Upper lobe of left lung (tissue), 4 donors: ENCODE data around the gene SBF2.

ENCODE experiments used
- CTCF ChIP-seq, 6 experiments: fragments of 450-650 bp in 4 of 6; fragments of 200-600 bp in 2 of 6; sonication (generic) in 2 of 6; IDR thresholded peaks; one replicate each; pipeline ENCODE4 v1.5.1; 2016 to 2019; ENCODE audit warnings: antibody characterized with exemption in 6 of 6
- EP300 ChIP-seq, 4 donors: sonication (generic); formaldehyde crosslinking; IDR thresholded peaks; one replicate each; pipeline ENCODE4 v1.5.1; 2017; ENCODE audit warnings: antibody characterized with exemption in 4 of 4, control low read depth in 2 of 4
- POLR2A ChIP-seq, 4 donors: fragments of 450-650 bp; IDR thresholded peaks; one replicate each; pipeline ENCODE4 v1.5.1; 2016 to 2017; ENCODE audit warnings: antibody characterized with exemption in 4 of 4, mild to moderate bottlenecking in 2 of 4

DNA sequence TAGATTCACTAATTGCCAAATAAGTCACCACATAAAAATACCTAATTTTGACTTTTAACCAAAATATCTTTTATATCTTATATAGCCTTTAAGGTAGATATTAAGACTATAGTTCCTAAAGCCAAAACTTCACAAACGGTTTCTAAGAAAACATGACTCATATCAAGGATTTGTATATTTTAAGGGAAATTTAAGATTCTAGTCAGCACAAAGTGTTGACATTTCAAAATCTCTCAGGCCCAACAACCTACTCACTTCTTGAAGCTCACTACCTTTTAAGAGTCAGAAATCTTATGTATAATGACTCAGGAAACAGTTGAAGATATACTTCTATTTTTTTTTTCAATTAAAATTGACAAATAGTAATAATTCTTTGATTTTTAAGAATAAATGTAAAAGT lies 221.9 kb downstream of the SBF2 start:
- TF ChIP-seq EP300 (IDR thresholded peaks at IDR 0.05) (no peak), POLR2A (IDR thresholded peaks at IDR 0.05) (no peak), CTCF (IDR thresholded peaks at IDR 0.05) (no peak)
